Activated gamma-delta T cell treated with Interleukin-2 at 50 U/mL for 16 hours (primary cell): ENCODE data around the gene CHPF2.

Experiments used
- DNase-seq: peaks from one replicate; pipeline ENCODE4 v3.0.0-alpha.2; 2020

CHPF2 gene

GRCh38 chr7:151246851-151247580, 14.7 kb downstream of the CHPF2 start:
- DNase-seq, result no peak

- no peak for DNase-seq
These were observed 15.5 kb downstream of the CHPF2 start for GRCh38 chr7:151247611-151248345.

- no peak for DNase-seq
These were observed 16.2 kb downstream of the CHPF2 start, which contains the start of gene SMARCD3 for GRCh38 chr7:151248346-151249033. Gene SMARCD3, minus strand, starts transcription at chr7:151248694. Its CDS starts 132 bp downstream, at chr7:151248562.

- DNase-seq, result no peak
These were observed 16.9 kb downstream of the CHPF2 start for GRCh38 chr7:151249034-151249731.

GRCh38 chr7:151249732-151250072, 17.4 kb downstream of the CHPF2 start:
- no peak for DNase-seq

GRCh38 chr7:151250181-151251132, 18.2 kb downstream of the CHPF2 start:
- DNase-seq, result no peak

- DNase-seq, result no peak
These were observed 19.0 kb downstream of the CHPF2 start for GRCh38 chr7:151251328-151251688.

GRCh38 chr7:151251689-151252560, 19.6 kb downstream of the CHPF2 start:
- DNase-seq, result no peak

GRCh38 chr7:151252561-151252835, 20.2 kb downstream of the CHPF2 start:
- no peak for DNase-seq

- no peak for DNase-seq
These were observed 20.9 kb downstream of the CHPF2 start for GRCh38 chr7:151252961-151253711.

- no peak for DNase-seq
These were observed 22.0 kb downstream of the CHPF2 start for GRCh38 chr7:151254316-151254715.

- DNase-seq, result no peak
These were observed 22.6 kb downstream of the CHPF2 start for GRCh38 chr7:151254851-151255250.

- DNase-seq, result no peak
These were observed 23.1 kb downstream of the CHPF2 start for GRCh38 chr7:151255390-151255789.

- no peak for DNase-seq
These were observed 24.2 kb downstream of the CHPF2 start for GRCh38 chr7:151256410-151257045.

GRCh38 chr7:151257990-151258389, 25.7 kb downstream of the CHPF2 start:
- no peak for DNase-seq

GRCh38 chr7:151260471-151260870, 28.2 kb downstream of the CHPF2 start:
- no peak for DNase-seq

GRCh38 chr7:151260883-151261282, 28.6 kb downstream of the CHPF2 start:
- no peak for DNase-seq

GRCh38 chr7:151261529-151261928, 29.2 kb downstream of the CHPF2 start:
- no peak for DNase-seq

GRCh38 chr7:151264615-151265014, 32.3 kb downstream of the CHPF2 start:
- no peak for DNase-seq

GRCh38 chr7:151265351-151265931, 33.2 kb downstream of the CHPF2 start:
- DNase-seq, result no peak
